GM12878 (cell line): ENCODE results near the gene AIG1. TPM values are rescaled to one million over a fixed set of nuclear protein-coding genes. Genes with fewer than 3 reads are reported as not detected.
A peak's percentile ranks its signal among the peaks of the same experiment; 100 is the strongest.

Experiments used
- BHLHE40 ChIP-seq, 2 experiments: fragments of 450-650 bp in 1 of 2; IDR thresholded peaks; 2 replicates each; pipeline ENCODE4 v1.6.1; 2011 to 2017; ENCODE audit warnings: low read depth in 2 of 2, borderline replicate concordance in 1 of 2, improper control_type of control experiment in 1 of 2, low read length in 1 of 2, mild to moderate bottlenecking in 1 of 2
- CBFB ChIP-seq: IDR thresholded peaks from 2 replicates; pipeline ENCODE4 v1.6.1; 2016; ENCODE audit warnings: antibody characterized with exemption, low read depth
- CEBPB ChIP-seq, 2 experiments: fragments of 150-350 bp in 1 of 2; IDR thresholded peaks; 2 replicates each; pipeline ENCODE4 v1.6.1; 2012 to 2014; ENCODE audit warnings: low read depth in 2 of 2, low read length in 2 of 2, borderline replicate concordance in 1 of 2, inconsistent platforms in 1 of 2
- E2F8 ChIP-seq: fragments of 450-650 bp; IDR thresholded peaks from 2 replicates; pipeline ENCODE4 v1.6.1; 2018; ENCODE audit warnings: mild to moderate bottlenecking, low read depth, moderate library complexity; ENCODE audit not compliant: partially characterized antibody
- ETV6 ChIP-seq, 2 experiments: fragments of 450-650 bp in 1 of 2; IDR thresholded peaks in 1 of 2; conservative IDR thresholded peaks in 1 of 2; 2 replicates each; pipeline ENCODE4 v1.6.1; 2014; ENCODE audit warnings: antibody characterized with exemption in 1 of 2, borderline replicate concordance in 1 of 2, low read depth in 1 of 2, mild to moderate bottlenecking in 1 of 2, moderate library complexity in 1 of 2
- EZH2 ChIP-seq: IDR thresholded peaks from 2 replicates; pipeline ENCODE4 v1.6.1; 2012; ENCODE audit warnings: low read depth, mild to moderate bottlenecking, control low read depth, inconsistent platforms, low read length, borderline replicate concordance; ENCODE audit not compliant: control insufficient read depth
- LARP7 ChIP-seq: fragments of 450-650 bp; IDR thresholded peaks from 2 replicates; pipeline ENCODE4 v1.6.1; 2017; ENCODE audit warnings: mild to moderate bottlenecking
- MYB ChIP-seq: fragments of 150-350 bp; IDR thresholded peaks from 2 replicates; pipeline ENCODE4 v1.6.1; 2014; ENCODE audit warnings: mild to moderate bottlenecking, low read depth, low read length, borderline replicate concordance
- MYC ChIP-seq: IDR thresholded peaks from 2 replicates; pipeline ENCODE4 v1.6.1; 2011; ENCODE audit warnings: mild to moderate bottlenecking, low read length, moderate library complexity, inconsistent platforms; ENCODE audit not compliant: insufficient read depth, insufficient replicate concordance, insufficient read length, severe bottlenecking
- NR2C1 ChIP-seq: fragments of 450-650 bp; IDR thresholded peaks from 2 replicates; pipeline ENCODE4 v1.6.1; 2017; ENCODE audit warnings: antibody characterized with exemption, mild to moderate bottlenecking, moderate library complexity
- RAD21 ChIP-seq: IDR thresholded peaks from 2 replicates; pipeline ENCODE4 v1.6.1; 2011; ENCODE audit warnings: mild to moderate bottlenecking, low read depth, low read length, moderate library complexity; ENCODE audit not compliant: insufficient read depth
- RUNX3 ChIP-seq: IDR thresholded peaks from 2 replicates; pipeline ENCODE4 v1.6.1; 2012; ENCODE audit warnings: low read length, inconsistent platforms
- SRF ChIP-seq, 2 experiments: IDR thresholded peaks; 2 replicates each; pipeline ENCODE4 v1.6.1; 2011; ENCODE audit warnings: low read depth in 2 of 2, low read length in 2 of 2, mild to moderate bottlenecking in 1 of 2, moderate library complexity in 1 of 2
- ZNF274 ChIP-seq: IDR thresholded peaks from one replicate; pipeline ENCODE4 v1.8.0; 2011; ENCODE audit not compliant: insufficient read length, insufficient read depth
- ZNF384 ChIP-seq: IDR thresholded peaks from 2 replicates; pipeline ENCODE4 v1.6.1; 2012; ENCODE audit warnings: low read depth, mild to moderate bottlenecking, low read length, improper control_type of control experiment, borderline replicate concordance
- polyA plus RNA-seq, 11 experiments: library from polyadenylated mRNA; depleted of rRNA in 4 of 11; unstranded in 6 of 11; stranded (reverse) in 5 of 11; fragments of >200 nt; fragmentation: Nextera tagmentation in 4 of 11; fragmentation: Illumina TruSeq in 1 of 11; extraction: Ambion mirVana in 4 of 11; extraction: Trizol in 1 of 11; gene quantifications; 1 replicate in 1 of 11; 2 replicates in 10 of 11; pipeline versions ENCODE4 v1.2.1 to v1.2.3, GENCODE V29; 2011 to 2016; ENCODE audit warnings: inconsistent platforms in 2 of 11, missing spikeins in 2 of 11, low read depth in 1 of 11
- total RNA-seq, 4 experiments: library from RNA; depleted of rRNA in 3 of 4; stranded (reverse); fragments of >200 nt in 3 of 4; fragmentation: Illumina TruSeq in 1 of 4; extraction: Trizol in 1 of 4; gene quantifications; 2 replicates each; pipeline versions ENCODE4 v1.2.1 to v1.2.3, GENCODE V29; 2013 to 2021
- TF ChIP-seq, protein P1 (sequence below): fragments of 450-650 bp; IDR thresholded peaks from 2 replicates; pipeline ENCODE4 v1.6.1; 2017; ENCODE audit warnings: mild to moderate bottlenecking, moderate library complexity
- TF ChIP-seq, protein P2 (sequence below): fragments of 450-650 bp; IDR thresholded peaks from 2 replicates; pipeline ENCODE4 v1.6.1; 2018; ENCODE audit warnings: borderline replicate concordance, mild to moderate bottlenecking; ENCODE audit not compliant: partially characterized antibody
- TF ChIP-seq, protein P3 (sequence below): fragments of 150-350 bp; IDR thresholded peaks from 2 replicates; pipeline ENCODE4 v1.6.1; 2014; ENCODE audit warnings: mild to moderate bottlenecking, low read depth, low read length

The AIG1 gene
- total and polyA plus RNA-seq, 10 of the 15 experiments (the other 5 are each of a cell fraction or from before 2014, with no cell fraction given), result 27.0 to 74.5 (median 36.4) TPM

DNA sequence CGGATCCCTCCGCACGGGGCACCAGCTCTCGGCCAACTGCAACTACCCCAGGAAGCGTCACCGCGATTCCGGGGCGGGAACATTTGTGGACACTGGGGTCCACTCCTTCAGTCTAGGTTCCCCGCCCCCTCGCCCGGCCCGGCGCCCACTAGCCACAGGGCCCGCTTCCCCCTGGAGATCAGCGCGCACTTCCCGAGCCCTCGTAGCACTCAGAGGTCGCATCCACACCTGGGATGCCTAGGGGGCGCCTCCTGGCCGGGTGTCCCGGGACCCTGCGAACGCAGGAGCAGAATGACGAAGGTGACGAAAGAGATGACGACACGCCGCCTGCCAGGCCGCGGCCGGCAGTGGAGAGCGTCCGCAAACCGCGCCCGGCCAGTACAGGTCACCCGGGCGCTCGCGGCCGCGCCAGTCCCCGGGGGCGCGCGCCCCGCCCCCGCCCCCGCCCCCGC lies 309 bp upstream of the AIG1 start (continued):
- TF ChIP-seq BHLHE40 (IDR thresholded peaks at IDR 0.05; ENCODE audit: borderline replicate concordance in 1 of 2, low read depth in 2 of 2, low read length in 1 of 2) (peak; percentile 58 to 77; a peak in 2 of 4 replicates), RAD21 (0 out of 2 replicates have a peak, but pooled peaks have one; percentile 15), MYC (no peak), MYB (no peak), LARP7 (peak; percentile 78), ETV6 (conservative IDR thresholded peaks at IDR 0.05 in 1 of 2, IDR thresholded peaks at IDR 0.05 in 1 of 2; ENCODE audit: borderline replicate concordance in 1 of 2, low read depth in 1 of 2) (no peak; a peak in 1 of 4 replicates), NR2C1 (no peak), ZNF274 (no peak), CEBPB (IDR thresholded peaks at IDR 0.05; ENCODE audit: borderline replicate concordance in 1 of 2, low read depth in 2 of 2, low read length in 2 of 2) (no peak), SRF (IDR thresholded peaks at IDR 0.05; ENCODE audit: low read depth in 2 of 2, low read length in 2 of 2) (no peak), RUNX3 (peak; percentile 53; the same call in 1 of the 2 replicates), E2F8 (no peak), ZNF384 (no peak), EZH2 (no peak), CBFB (peak; percentile 68)
- TF ChIP-seq, protein P1, sequence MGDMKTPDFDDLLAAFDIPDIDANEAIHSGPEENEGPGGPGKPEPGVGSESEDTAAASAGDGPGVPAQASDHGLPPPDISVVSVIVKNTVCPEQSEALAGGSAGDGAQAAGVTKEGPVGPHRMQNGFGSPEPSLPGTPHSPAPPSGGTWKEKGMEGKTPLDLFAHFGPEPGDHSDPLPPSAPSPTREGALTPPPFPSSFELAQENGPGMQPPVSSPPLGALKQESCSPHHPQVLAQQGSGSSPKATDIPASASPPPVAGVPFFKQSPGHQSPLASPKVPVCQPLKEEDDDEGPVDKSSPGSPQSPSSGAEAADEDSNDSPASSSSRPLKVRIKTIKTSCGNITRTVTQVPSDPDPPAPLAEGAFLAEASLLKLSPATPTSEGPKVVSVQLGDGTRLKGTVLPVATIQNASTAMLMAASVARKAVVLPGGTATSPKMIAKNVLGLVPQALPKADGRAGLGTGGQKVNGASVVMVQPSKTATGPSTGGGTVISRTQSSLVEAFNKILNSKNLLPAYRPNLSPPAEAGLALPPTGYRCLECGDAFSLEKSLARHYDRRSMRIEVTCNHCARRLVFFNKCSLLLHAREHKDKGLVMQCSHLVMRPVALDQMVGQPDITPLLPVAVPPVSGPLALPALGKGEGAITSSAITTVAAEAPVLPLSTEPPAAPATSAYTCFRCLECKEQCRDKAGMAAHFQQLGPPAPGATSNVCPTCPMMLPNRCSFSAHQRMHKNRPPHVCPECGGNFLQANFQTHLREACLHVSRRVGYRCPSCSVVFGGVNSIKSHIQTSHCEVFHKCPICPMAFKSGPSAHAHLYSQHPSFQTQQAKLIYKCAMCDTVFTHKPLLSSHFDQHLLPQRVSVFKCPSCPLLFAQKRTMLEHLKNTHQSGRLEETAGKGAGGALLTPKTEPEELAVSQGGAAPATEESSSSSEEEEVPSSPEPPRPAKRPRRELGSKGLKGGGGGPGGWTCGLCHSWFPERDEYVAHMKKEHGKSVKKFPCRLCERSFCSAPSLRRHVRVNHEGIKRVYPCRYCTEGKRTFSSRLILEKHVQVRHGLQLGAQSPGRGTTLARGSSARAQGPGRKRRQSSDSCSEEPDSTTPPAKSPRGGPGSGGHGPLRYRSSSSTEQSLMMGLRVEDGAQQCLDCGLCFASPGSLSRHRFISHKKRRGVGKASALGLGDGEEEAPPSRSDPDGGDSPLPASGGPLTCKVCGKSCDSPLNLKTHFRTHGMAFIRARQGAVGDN, result no peak
- TF ChIP-seq, protein P2, sequence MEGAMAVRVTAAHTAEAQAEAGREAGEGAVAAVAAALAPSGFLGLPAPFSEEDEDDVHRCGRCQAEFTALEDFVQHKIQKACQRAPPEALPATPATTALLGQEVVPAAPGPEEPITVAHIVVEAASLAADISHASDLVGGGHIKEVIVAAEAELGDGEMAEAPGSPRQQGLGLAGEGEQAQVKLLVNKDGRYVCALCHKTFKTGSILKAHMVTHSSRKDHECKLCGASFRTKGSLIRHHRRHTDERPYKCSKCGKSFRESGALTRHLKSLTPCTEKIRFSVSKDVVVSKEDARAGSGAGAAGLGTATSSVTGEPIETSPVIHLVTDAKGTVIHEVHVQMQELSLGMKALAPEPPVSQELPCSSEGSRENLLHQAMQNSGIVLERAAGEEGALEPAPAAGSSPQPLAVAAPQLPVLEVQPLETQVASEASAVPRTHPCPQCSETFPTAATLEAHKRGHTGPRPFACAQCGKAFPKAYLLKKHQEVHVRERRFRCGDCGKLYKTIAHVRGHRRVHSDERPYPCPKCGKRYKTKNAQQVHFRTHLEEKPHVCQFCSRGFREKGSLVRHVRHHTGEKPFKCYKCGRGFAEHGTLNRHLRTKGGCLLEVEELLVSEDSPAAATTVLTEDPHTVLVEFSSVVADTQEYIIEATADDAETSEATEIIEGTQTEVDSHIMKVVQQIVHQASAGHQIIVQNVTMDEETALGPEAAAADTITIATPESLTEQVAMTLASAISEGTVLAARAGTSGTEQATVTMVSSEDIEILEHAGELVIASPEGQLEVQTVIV, result no peak
- TF ChIP-seq, protein P3, sequence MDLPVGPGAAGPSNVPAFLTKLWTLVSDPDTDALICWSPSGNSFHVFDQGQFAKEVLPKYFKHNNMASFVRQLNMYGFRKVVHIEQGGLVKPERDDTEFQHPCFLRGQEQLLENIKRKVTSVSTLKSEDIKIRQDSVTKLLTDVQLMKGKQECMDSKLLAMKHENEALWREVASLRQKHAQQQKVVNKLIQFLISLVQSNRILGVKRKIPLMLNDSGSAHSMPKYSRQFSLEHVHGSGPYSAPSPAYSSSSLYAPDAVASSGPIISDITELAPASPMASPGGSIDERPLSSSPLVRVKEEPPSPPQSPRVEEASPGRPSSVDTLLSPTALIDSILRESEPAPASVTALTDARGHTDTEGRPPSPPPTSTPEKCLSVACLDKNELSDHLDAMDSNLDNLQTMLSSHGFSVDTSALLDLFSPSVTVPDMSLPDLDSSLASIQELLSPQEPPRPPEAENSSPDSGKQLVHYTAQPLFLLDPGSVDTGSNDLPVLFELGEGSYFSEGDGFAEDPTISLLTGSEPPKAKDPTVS, result 0 out of 2 replicates have a peak, but pooled peaks have one; percentile 36
